Endothelial cell of umbilical vein (primary cell): Measurements from ENCODE around the gene PPP1R12C. TPM values are rescaled to one million over a fixed set of nuclear protein-coding genes. Genes with fewer than 3 reads are reported as not detected.

Experiments
- BruUV-seq: library from RNA; stranded (reverse); fragments of 400-500 nt; replicated peaks from 2 replicates; lab custom pipeline; 2021; lab: Mats Ljungman, UMichigan
- CTCF ChIA-PET: fragments of 300-600, 350-600 bp; sonication (Branson Sonifier 250); formaldehyde crosslinking; loops from one replicate; lab custom pipeline; 2021; ENCODE audit warnings: antibody characterized with exemption, inconsistent platforms; lab: Charles Lee
- POLR2A ChIA-PET: fragments of 300-600, 350-600 bp; sonication (Branson Sonifier 250); formaldehyde crosslinking; loops from one replicate; lab custom pipeline; 2021; ENCODE audit warnings: antibody characterized with exemption, inconsistent platforms; lab: Charles Lee
- DNase-seq: peaks from one replicate; pipeline ENCODE4 v3.0.0-alpha.2; 2011; ENCODE audit warnings: low read depth, low spot score
- FAIRE-seq: peaks from 2 replicates; lab custom pipeline; 2011; peaks lifted over from hg19 to GRCh38; lab: Jason Lieb, UNC
- H2AFZ ChIP-seq: 2 replicates; pipeline ENCODE4 v1.6.0; 2012; ENCODE audit warnings: low read depth, low read length, control low read depth, inconsistent platforms
- H3K27ac ChIP-seq: 2 replicates; pipeline ENCODE4 v1.5.1; 2011; ENCODE audit warnings: low read depth, mild to moderate bottlenecking, control low read depth, low read length, moderate library complexity; ENCODE audit not compliant: insufficient read depth
- H3K27me3 ChIP-seq, 2 experiments: 2 replicates each; pipeline versions ENCODE4 v1.6.0 to v1.6.1; 2011; ENCODE audit warnings: low read length in 2 of 2, mixed read lengths in 1 of 2; ENCODE audit not compliant: control insufficient read depth in 2 of 2, insufficient read depth in 2 of 2
- H3K36me3 ChIP-seq, 2 experiments: 2 replicates in 1 of 2; 3 replicates in 1 of 2; pipeline ENCODE4 v1.5.1; 2011; ENCODE audit warnings: low read length in 2 of 2, mild to moderate bottlenecking in 1 of 2, moderate library complexity in 1 of 2; ENCODE audit not compliant: control insufficient read depth in 2 of 2, insufficient read depth in 2 of 2; ENCODE audit errors: extremely low read depth in 1 of 2
- H3K4me1 ChIP-seq: 3 replicates; pipeline ENCODE4 v1.5.1; 2011; ENCODE audit warnings: mild to moderate bottlenecking, low read length; ENCODE audit not compliant: control insufficient read depth, insufficient read depth; ENCODE audit errors: extremely low read depth
- H3K4me2 ChIP-seq: 2 replicates; pipeline ENCODE4 v1.6.1; 2011; ENCODE audit warnings: low read length, control low read depth, mixed read lengths; ENCODE audit not compliant: insufficient read depth
- H3K4me3 ChIP-seq, 3 experiments: fragments of 200-600 bp in 1 of 3; sonication (generic), shearing (Covaris generic) in 1 of 3; replicated peaks in 1 of 3; 2 replicates each; pipeline ENCODE4 v1.5.1; 2011 to 2016; ENCODE audit warnings: control low read depth in 3 of 3, low read length in 3 of 3, mild to moderate bottlenecking in 2 of 3, inconsistent platforms in 1 of 3, low read depth in 1 of 3, moderate library complexity in 1 of 3; ENCODE audit not compliant: insufficient read depth in 1 of 3
- H3K79me2 ChIP-seq: 2 replicates; pipeline ENCODE4 v1.6.0; 2012; ENCODE audit warnings: low read length, inconsistent platforms; ENCODE audit not compliant: control insufficient read depth, insufficient read depth
- H3K9ac ChIP-seq: replicated peaks from 2 replicates; pipeline ENCODE3; 2011; ENCODE audit warnings: low read length, control low read depth; ENCODE audit not compliant: insufficient read depth; ENCODE audit errors: extremely low read depth
- H3K9me1 ChIP-seq: replicated peaks from 3 replicates; pipeline ENCODE4 v1.6.0; 2011; ENCODE audit warnings: mild to moderate bottlenecking, low read length; ENCODE audit not compliant: control insufficient read depth, insufficient read depth; ENCODE audit errors: extremely low read depth
- H3K9me3 ChIP-seq: replicated peaks from 2 replicates; pipeline ENCODE4 v1.5.1; 2012; ENCODE audit warnings: low read length, inconsistent platforms; ENCODE audit not compliant: control insufficient read depth, insufficient read depth
- H4K20me1 ChIP-seq: replicated peaks from 2 replicates; pipeline ENCODE3; 2011; ENCODE audit warnings: mild to moderate bottlenecking, low read length; ENCODE audit not compliant: control insufficient read depth, insufficient read depth; ENCODE audit errors: extremely low read depth
- CTCF ChIP-seq, 2 donors: IDR thresholded peaks; 1 replicate in 1 of 2; 2 replicates in 1 of 2; pipeline ENCODE4 v1.5.1; 2011; ENCODE audit warnings: low read length in 2 of 2, mild to moderate bottlenecking in 2 of 2, moderate library complexity in 2 of 2, control low read depth in 1 of 2, inconsistent platforms in 1 of 2, low read depth in 1 of 2; ENCODE audit not compliant: insufficient read depth in 1 of 2; ENCODE audit errors: extremely low read depth in 1 of 2
- EZH2 ChIP-seq: IDR thresholded peaks from 2 replicates; pipeline ENCODE4 v1.6.1; 2012; ENCODE audit warnings: borderline replicate concordance, low read depth, mild to moderate bottlenecking, moderate library complexity, low read length, inconsistent platforms; ENCODE audit not compliant: severe bottlenecking
- FOS ChIP-seq: IDR thresholded peaks from 2 replicates; pipeline ENCODE4 v1.6.1; 2011; ENCODE audit warnings: mild to moderate bottlenecking, low read length, moderate library complexity, borderline replicate concordance; ENCODE audit not compliant: insufficient read depth
- GATA2 ChIP-seq: IDR thresholded peaks from 2 replicates; pipeline ENCODE4 v1.7.0; 2011; ENCODE audit warnings: low read depth, mild to moderate bottlenecking, moderate library complexity, mixed read lengths, low read length; ENCODE audit not compliant: insufficient read length, insufficient read depth
- JUN ChIP-seq: IDR thresholded peaks from 2 replicates; pipeline ENCODE4 v1.6.1; 2011; ENCODE audit warnings: borderline replicate concordance, low read depth; ENCODE audit not compliant: insufficient read length, insufficient read depth
- MAX ChIP-seq: IDR thresholded peaks from 2 replicates; pipeline ENCODE4 v1.6.1; 2011; ENCODE audit not compliant: insufficient read depth, insufficient read length
- MYC ChIP-seq: IDR thresholded peaks from one replicate; pipeline ENCODE4 v1.6.1; 2011; ENCODE audit warnings: mild to moderate bottlenecking, low read depth, low read length
- POLR2A ChIP-seq: IDR thresholded peaks from 2 replicates; pipeline ENCODE4 v1.6.1; 2012; ENCODE audit warnings: low read depth, mild to moderate bottlenecking, control low read depth, low read length
- POLR2AphosphoS5 ChIP-seq: IDR thresholded peaks from 2 replicates; pipeline ENCODE4 v1.6.1; 2012; ENCODE audit warnings: low read depth, mild to moderate bottlenecking, control low read depth, low read length, moderate library complexity; ENCODE audit not compliant: insufficient read depth
- dilution Hi-C: fragments of 300-500 bp; cut with MboI; formaldehyde crosslinking; loops from one replicate; pipeline ENCODE4 v1.15.0; 2019; ENCODE audit warnings: low sequenced_read_pairs; ENCODE audit not compliant: extremely low pct_ligation_motif_present
- intact Hi-C: fragments of 100-400 bp; cut with micrococcal nuclease; formaldehyde crosslinking; loops from one replicate; pipeline ENCODE4 v1.10.0; 2022
- polyA plus RNA-seq, 4 experiments: library from polyadenylated mRNA; depleted of rRNA in 3 of 4; stranded (reverse) in 3 of 4; unstranded in 1 of 4; fragments of >200 nt; gene quantifications; 2 replicates each; pipeline versions ENCODE4 v1.2.1 to v1.2.3, GENCODE V29; 2011 to 2012; ENCODE audit warnings: missing spikeins in 1 of 4
- total RNA-seq: library from RNA; stranded (reverse); gene quantifications from 2 replicates; pipeline ENCODE4 v1.2.3, GENCODE V29; 2021

The PPP1R12C gene
- total and polyA plus RNA-seq, 2 donors (not counting 3 experiments of a cell fraction or from before 2014, with no cell fraction given) = 69.5 to 149 TPM

- POLR2A ChIA-PET = no interaction called here
Observed at GRCh38 chr19:55136399-55137102, 19.1 kb upstream of the PPP1R12C start.

GRCh38 chr19:55134736-55135135 is 17.3 kb upstream of the PPP1R12C start:
- Histone ChIP-seq H3K79me2 (no peaks in the 10 kb centered on the region), H3K4me1 (no peaks in the 10 kb centered on the region), H3K9me1 (no peaks in the 10 kb centered on the region), H3K36me3 (no peaks in the 10 kb centered on the region), H4K20me1 (no peaks in the 10 kb centered on the region), H3K27me3 (peaks cover 0 to 4% of the 10 kb centered on the region in 2 experiments), H3K4me3 (no peak overlapping the region), H3K9me3 (no peaks in the 10 kb centered on the region), H2AFZ (no peak overlapping the region), H3K9ac (no peak overlapping the region), H3K4me2 (no peak overlapping the region), H3K27ac (no peak overlapping the region)
- CTCF ChIA-PET = interaction anchor here (2.8 kb wide), 1 partner anchor 254 kb away, joined by 24 read pairs; no protein-coding TSS in a partner anchor
- dilution Hi-C loops (no loop called here), intact Hi-C loops (loop anchor here (10.0 kb wide), 1 partner anchor 460 kb away; no protein-coding TSS in a partner anchor)
- DNase-seq (no peak), FAIRE-seq (no peak)
- no TSS peak for BruUV-seq
- POLR2A ChIA-PET = no interaction called here
- no peak for TF ChIP-seq CTCF (IDR thresholded peaks at IDR 0.05; ENCODE audit: extremely low read depth in 1 of 2, insufficient read depth in 1 of 2, low read depth in 1 of 2, low read length in 2 of 2)
- no peak for TF ChIP-seq POLR2A
- no peak for TF ChIP-seq JUN
- no peak for TF ChIP-seq MAX
- no peak for TF ChIP-seq GATA2
- TF ChIP-seq MYC = no peak
- no peak for TF ChIP-seq FOS
- TF ChIP-seq EZH2 = no peak
- no peak for TF ChIP-seq POLR2AphosphoS5

More at GRCh38 chr19:55136399-55137102, 19.1 kb upstream of the PPP1R12C start:
- no TSS peak for BruUV-seq
- dilution Hi-C loops = no loop called here
- no peak for FAIRE-seq
- no peaks in the 10 kb centered on the region for H3K79me2 ChIP-seq
- no peak overlapping the region for H2AFZ ChIP-seq
- no peak overlapping the region for H3K9ac ChIP-seq
- no peak overlapping the region for H3K27ac ChIP-seq
- H3K36me3 ChIP-seq = no peaks in the 10 kb centered on the region
- H3K27me3 ChIP-seq = no peaks in the 10 kb centered on the region
- no peaks in the 10 kb centered on the region for H3K4me1 ChIP-seq
- DNase-seq = no peak
- CTCF ChIA-PET = interaction anchor here (0.7 to 1.6 kb wide), 5 partner anchors 9 to 325 kb away, joined by 3 to 6 read pairs (median 4); no protein-coding TSS in a partner anchor
- intact Hi-C loops = loop anchor here (10.0 kb wide), 1 partner anchor 462 kb away; no protein-coding TSS in a partner anchor
- no peaks in the 10 kb centered on the region for H3K9me3 ChIP-seq
- H3K4me3 ChIP-seq = no peak overlapping the region
- no peak overlapping the region for H3K4me2 ChIP-seq
- no peaks in the 10 kb centered on the region for H3K9me1 ChIP-seq
- H4K20me1 ChIP-seq = no peaks in the 10 kb centered on the region
- TF ChIP-seq POLR2AphosphoS5 = no peak
- TF ChIP-seq MAX = no peak
- TF ChIP-seq GATA2 = no peak
- no peak for TF ChIP-seq EZH2
- no peak for TF ChIP-seq FOS
- TF ChIP-seq POLR2A = no peak
